K562 treated with DMSO at 1 percent for 24 hours (cell line): ENCODE results near the gene PPM1G. TPM values are rescaled to one million over a fixed set of nuclear protein-coding genes. Genes with fewer than 3 reads are reported as not detected.

Source experiments
- total RNA-seq: library from RNA; unstranded; fragments of 300-600 nt; gene quantifications from 2 replicates; pipeline ENCODE4 v1.2.3, GENCODE V29; 2022; ENCODE audit warnings: low read depth; ENCODE audit not compliant: insufficient read depth

The PPM1G gene
- total RNA-seq = 120 and 121 TPM in 2 replicates

GRCh38 chr2:27409321-27410073 is at the start of gene PPM1G:
Gene PPM1G (minus strand): TSS chr2:27409591. CDS start chr2:27409422, 169 bp downstream.

GRCh38 chr2:27441958-27442919 is 32.8 kb upstream of the PPM1G start, which contains the start of gene KRTCAP3:
Gene KRTCAP3 (plus strand): TSS chr2:27442381. CDS start chr2:27442413, 32 bp downstream.

GRCh38 chr2:27428213-27428977 is 19.0 kb upstream of the PPM1G start, which contains the start of gene NRBP1:
Gene NRBP1 (plus strand): TSS chr2:27428631. CDS start chr2:27433274, 4,643 bp downstream.

GRCh38 chr2:27380626-27381545 is 28.5 kb downstream of the PPM1G start, which contains the start of gene ZNF513:
Gene ZNF513 (minus strand): TSS chr2:27380734. CDS start chr2:27380526, 208 bp downstream.

GRCh38 chr2:27370026-27370815 is 39.2 kb downstream of the PPM1G start, which contains the start of the genes EIF2B4 and SNX17:
Gene EIF2B4 (minus strand): TSS chr2:27370338. CDS start chr2:27370314, 24 bp downstream.
Gene SNX17 (plus strand): TSS chr2:27370616. CDS start chr2:27370744, 128 bp downstream.

GRCh38 chr2:27356382-27357181 is 52.8 kb downstream of the PPM1G start, which contains the start of gene GTF3C2:
Gene GTF3C2 (minus strand): TSS chr2:27356764. CDS start chr2:27343554, 13,210 bp downstream.

Other genes starting within 250 kb of the PPM1G start
- gene ATRAID, start 197.6 kb downstream of the PPM1G start, total RNA-seq = 99.2 and 103 TPM in 2 replicates
- 34.1 and 34.6 TPM in 2 replicates for gene SLC5A6, start 197.3 kb downstream of the PPM1G start, total RNA-seq
- gene CAD, start 192.2 kb downstream of the PPM1G start, total RNA-seq = 45.7 and 49.5 TPM in 2 replicates
- 2.3 and 2.8 TPM in 2 replicates for gene SLC30A3, start 146.5 kb downstream of the PPM1G start, total RNA-seq
- 0.30 TPM in 1 of 2 replicates, not detected in the other for gene DNAJC5G, start 134.2 kb downstream of the PPM1G start, total RNA-seq
- not detected in 2 replicates for gene TRIM54, start 127.2 kb downstream of the PPM1G start, total RNA-seq
- 5.5 and 11.2 TPM in 2 replicates for gene UCN, start 101.1 kb downstream of the PPM1G start, total RNA-seq
- gene MPV17, start 86.5 kb downstream of the PPM1G start, total RNA-seq = 64.7 and 77.2 TPM in 2 replicates
- 48.9 and 53.5 TPM in 2 replicates for gene GTF3C2, start 52.8 kb downstream of the PPM1G start, total RNA-seq
- gene EIF2B4, start 39.3 kb downstream of the PPM1G start, total RNA-seq = 60.9 and 61.9 TPM in 2 replicates
- 89.8 and 91.5 TPM in 2 replicates for gene SNX17, start 39.0 kb downstream of the PPM1G start, total RNA-seq
- gene ZNF513, start 28.9 kb downstream of the PPM1G start, total RNA-seq = 16.2 and 19.4 TPM in 2 replicates
- 68.5 and 71.1 TPM in 2 replicates for gene NRBP1, start 19.0 kb upstream of the PPM1G start, total RNA-seq
- 2.4 and 3.1 TPM in 2 replicates for gene KRTCAP3, start 32.8 kb upstream of the PPM1G start, total RNA-seq
- 11.7 and 13.2 TPM in 2 replicates for gene IFT172, start 80.2 kb upstream of the PPM1G start, total RNA-seq
- gene FNDC4, start 85.6 kb upstream of the PPM1G start, total RNA-seq = 26.3 and 28.8 TPM in 2 replicates
- 0.52 TPM in 1 of 2 replicates, not detected in the other for gene GCKR, start 87.2 kb upstream of the PPM1G start, total RNA-seq
- 27.7 and 28.1 TPM in 2 replicates for gene ZNF512, start 173.5 kb upstream of the PPM1G start, total RNA-seq
- gene CCDC121, start 219.4 kb upstream of the PPM1G start, total RNA-seq = 3.1 and 6.8 TPM in 2 replicates
- 38.7 and 40.3 TPM in 2 replicates for gene GPN1, start 219.5 kb upstream of the PPM1G start, total RNA-seq